ENCODE measurements around the gene ACSL5. TPM values are rescaled to one million over a fixed set of nuclear protein-coding genes. Genes with fewer than 3 reads are reported as not detected.
A peak's percentile ranks its signal among the peaks of the same experiment; 100 is the strongest.
"Not testable (repeated sequence)": the region's sequence is repeated elsewhere in the genome, so short reads cannot be mapped to it uniquely, and the experiment has no call there.

Gene ACSL5
- total RNA-seq, 3 donors from 2014 or later, result 33.4 to 41.2 (median 35.8) TPM

DNA sequence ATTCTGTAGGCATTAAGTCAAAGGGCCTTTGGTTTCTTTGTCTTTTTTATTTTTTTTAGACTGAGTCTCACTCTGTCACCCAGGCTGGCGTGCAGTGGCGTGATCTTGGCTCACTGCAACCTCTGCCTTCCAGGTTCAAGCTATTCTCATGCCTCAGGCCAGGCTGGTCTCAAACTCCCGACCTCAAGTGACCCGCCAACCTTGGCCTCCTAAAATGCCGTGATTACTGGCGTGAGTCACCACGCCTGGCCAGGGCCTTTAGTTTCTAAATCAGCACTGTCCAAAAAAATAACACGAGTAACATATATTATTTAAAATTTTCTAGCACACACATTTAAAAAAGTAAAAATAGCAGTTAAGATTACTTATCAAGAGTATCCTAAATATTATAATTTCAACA is 11.1 kb upstream of the ACSL5 start:
- DNase-seq (no peak), ATAC-seq (no peak)
- no peak overlapping the region for H3K4me3 Mint-ChIP-seq
- no peaks in the 10 kb centered on the region for H3K36me3 Mint-ChIP-seq (ENCODE audit: insufficient read depth)
- H3K4me1 Mint-ChIP-seq (ENCODE audit: low read depth), result no peaks in the 10 kb centered on the region
- H3K9me3 Mint-ChIP-seq, result no peaks in the 10 kb centered on the region
- no peaks in the 10 kb centered on the region for H3K27me3 Mint-ChIP-seq (ENCODE audit: low read depth)

DNA sequence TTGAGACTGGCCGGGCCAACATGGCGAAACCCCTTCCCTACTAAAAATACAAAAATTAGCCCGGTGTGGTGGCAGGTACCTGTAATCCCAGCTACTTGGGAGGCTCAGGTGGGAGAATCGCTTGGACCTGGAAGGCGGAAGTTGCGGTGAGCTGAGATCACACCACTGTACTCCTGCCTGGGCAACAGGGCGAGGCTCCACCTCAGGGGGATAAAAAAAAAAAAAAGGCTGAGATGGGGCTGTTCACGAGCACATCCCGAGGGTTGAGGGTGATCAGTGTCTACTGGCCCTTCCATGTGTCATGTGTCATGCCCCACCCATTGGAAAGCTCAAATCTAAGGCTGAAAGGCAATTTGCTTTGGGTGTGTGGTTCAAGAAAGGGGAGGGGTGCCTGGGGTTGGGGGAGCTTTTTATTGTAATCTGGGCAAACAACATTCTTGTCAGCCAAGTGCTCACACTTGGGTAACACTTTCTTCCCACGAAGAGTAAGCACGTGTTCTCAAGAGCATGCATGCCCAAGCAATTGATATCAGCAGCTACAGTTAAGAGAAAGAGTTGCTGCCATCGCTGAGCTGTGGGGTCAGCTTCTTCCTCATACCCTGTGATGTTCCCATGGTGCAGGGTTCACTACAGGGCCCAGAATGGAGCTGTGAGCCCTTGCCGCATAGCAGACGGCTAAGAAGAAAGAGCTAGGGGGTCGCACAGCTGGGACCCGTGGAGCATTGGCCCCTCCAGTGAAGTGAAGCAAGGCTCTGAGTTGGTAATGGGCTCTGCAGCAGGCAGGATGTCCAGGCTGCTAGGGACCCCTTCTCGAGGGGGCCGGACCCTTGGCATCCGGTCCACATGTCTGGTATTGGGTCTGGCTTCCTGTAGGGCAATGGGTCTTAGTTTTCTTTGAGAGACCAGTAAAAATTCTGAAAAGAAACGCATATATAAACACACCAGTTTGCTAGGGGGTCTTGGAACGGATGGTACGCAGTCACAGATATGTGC is 9.9 kb upstream of the ACSL5 start:
- Mint-ChIP-seq H3K4me3 (no peak overlapping the region), H3K4me1 (ENCODE audit: low read depth) (peaks cover 3% of the 10 kb centered on the region), H3K27me3 (ENCODE audit: low read depth) (no peaks in the 10 kb centered on the region), H3K9me3 (no peaks in the 10 kb centered on the region), H3K36me3 (ENCODE audit: insufficient read depth) (no peaks in the 10 kb centered on the region)
- no peak for DNase-seq
- ATAC-seq, result no peak

DNA sequence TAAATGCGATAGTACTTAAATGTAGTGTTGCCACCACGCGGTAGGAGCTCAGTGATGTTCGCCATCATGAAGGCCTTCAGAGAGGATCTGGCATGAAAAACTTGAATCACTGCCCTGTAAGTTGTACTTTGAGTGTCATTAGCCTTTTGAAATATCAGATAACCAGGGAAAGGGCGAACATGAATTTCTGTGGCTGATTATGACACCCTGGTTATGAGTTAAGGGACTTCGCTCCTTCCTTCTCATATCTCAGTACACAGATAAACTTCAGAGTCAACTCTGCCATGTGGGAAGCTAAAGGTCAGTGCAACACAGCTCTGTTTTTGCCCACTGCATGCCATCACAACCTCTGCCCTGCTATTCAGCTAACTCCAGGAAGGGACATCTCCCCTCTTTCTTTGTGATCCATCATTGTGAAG is 8.9 kb upstream of the ACSL5 start:
- no peak for DNase-seq
- H3K4me3 Mint-ChIP-seq, result no peak overlapping the region
- no peak for ATAC-seq
- no peaks in the 10 kb centered on the region for H3K9me3 Mint-ChIP-seq
- H3K27me3 Mint-ChIP-seq (ENCODE audit: low read depth), result no peaks in the 10 kb centered on the region
- H3K36me3 Mint-ChIP-seq (ENCODE audit: insufficient read depth), result no peaks in the 10 kb centered on the region
- peaks cover 9% of the 10 kb centered on the region for H3K4me1 Mint-ChIP-seq (ENCODE audit: low read depth)

DNA sequence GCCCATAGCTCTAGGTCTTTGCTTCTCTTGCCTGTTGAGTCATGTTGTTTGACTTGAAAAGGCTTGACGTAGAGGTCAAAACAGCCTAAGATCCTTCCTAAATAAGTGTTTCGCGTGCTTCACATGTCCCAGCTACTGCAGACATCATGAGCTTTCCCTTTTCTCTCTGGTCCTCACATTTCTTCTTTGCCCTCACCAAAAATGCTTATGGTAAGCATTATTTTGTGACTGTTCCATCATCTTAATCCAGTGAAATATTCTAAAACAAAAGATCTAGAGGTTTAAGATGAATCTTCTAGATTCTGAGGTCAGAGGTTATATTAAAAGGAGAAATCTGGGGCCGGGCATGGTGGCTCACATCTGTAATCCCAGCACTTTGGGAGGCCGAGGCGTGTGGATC is 8.5 kb upstream of the ACSL5 start:
- ATAC-seq, result no peak
- H3K27me3 Mint-ChIP-seq (ENCODE audit: low read depth), result no peaks in the 10 kb centered on the region
- H3K9me3 Mint-ChIP-seq, result no peaks in the 10 kb centered on the region

DNA sequence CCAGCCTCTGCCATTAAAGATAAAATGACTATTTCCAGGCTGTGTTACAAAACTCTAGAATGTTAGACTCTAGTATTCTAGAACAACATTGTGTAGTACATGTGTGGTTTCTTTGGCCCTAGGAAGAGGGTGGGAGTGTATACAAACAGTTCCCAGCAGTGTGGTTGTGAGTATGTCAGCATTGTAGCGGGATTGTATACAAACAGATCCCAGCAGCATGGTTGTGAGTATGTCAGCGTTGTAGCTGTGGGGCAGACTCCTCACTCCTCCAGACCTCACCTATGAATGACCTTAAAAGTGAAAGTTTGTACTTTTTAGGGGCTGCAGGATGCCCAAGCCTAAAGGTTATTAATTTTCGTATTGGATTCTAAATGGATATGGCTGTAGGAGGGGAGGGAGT is 6.9 kb upstream of the ACSL5 start:
- Mint-ChIP-seq H3K4me3 (no peak overlapping the region), H3K27me3 (ENCODE audit: low read depth) (no peaks in the 10 kb centered on the region), H3K9me3 (no peaks in the 10 kb centered on the region), H3K36me3 (ENCODE audit: insufficient read depth) (no peaks in the 10 kb centered on the region), H3K4me1 (ENCODE audit: low read depth) (peaks cover 12% of the 10 kb centered on the region)
- ATAC-seq (no peak), DNase-seq (no peak)

More for the DNA sequence above, 8.5 kb upstream of the ACSL5 start:
- Mint-ChIP-seq H3K36me3 (ENCODE audit: insufficient read depth) (no peaks in the 10 kb centered on the region), H3K4me1 (ENCODE audit: low read depth) (peaks cover 9% of the 10 kb centered on the region), H3K4me3 (no peak overlapping the region)
- no peak for DNase-seq

DNA sequence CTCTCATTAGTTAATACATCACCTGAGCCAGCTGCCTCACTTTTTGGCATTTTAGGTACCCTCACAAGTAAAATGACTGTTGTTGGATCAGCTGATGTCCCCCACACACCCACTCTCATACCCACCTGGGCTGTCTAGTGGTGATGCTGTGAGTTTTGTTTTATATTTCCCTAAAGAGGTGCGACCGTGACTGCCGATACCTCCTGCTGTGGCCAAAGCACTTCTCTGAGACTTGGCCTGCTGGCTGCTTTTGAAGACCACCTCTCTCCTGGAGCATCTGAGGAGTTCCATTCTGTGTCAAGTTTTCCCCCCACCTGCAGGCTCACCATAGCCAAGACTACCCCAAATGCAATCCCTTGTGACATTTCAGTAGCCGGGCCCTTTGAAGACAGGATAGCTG is 6.4 kb upstream of the ACSL5 start:
- Mint-ChIP-seq H3K4me1 (ENCODE audit: low read depth) (peaks cover 12% of the 10 kb centered on the region), H3K9me3 (no peaks in the 10 kb centered on the region), H3K4me3 (no peak overlapping the region), H3K27me3 (ENCODE audit: low read depth) (no peaks in the 10 kb centered on the region), H3K36me3 (ENCODE audit: insufficient read depth) (no peaks in the 10 kb centered on the region)
- DNase-seq, result no peak
- no peak for ATAC-seq

DNA sequence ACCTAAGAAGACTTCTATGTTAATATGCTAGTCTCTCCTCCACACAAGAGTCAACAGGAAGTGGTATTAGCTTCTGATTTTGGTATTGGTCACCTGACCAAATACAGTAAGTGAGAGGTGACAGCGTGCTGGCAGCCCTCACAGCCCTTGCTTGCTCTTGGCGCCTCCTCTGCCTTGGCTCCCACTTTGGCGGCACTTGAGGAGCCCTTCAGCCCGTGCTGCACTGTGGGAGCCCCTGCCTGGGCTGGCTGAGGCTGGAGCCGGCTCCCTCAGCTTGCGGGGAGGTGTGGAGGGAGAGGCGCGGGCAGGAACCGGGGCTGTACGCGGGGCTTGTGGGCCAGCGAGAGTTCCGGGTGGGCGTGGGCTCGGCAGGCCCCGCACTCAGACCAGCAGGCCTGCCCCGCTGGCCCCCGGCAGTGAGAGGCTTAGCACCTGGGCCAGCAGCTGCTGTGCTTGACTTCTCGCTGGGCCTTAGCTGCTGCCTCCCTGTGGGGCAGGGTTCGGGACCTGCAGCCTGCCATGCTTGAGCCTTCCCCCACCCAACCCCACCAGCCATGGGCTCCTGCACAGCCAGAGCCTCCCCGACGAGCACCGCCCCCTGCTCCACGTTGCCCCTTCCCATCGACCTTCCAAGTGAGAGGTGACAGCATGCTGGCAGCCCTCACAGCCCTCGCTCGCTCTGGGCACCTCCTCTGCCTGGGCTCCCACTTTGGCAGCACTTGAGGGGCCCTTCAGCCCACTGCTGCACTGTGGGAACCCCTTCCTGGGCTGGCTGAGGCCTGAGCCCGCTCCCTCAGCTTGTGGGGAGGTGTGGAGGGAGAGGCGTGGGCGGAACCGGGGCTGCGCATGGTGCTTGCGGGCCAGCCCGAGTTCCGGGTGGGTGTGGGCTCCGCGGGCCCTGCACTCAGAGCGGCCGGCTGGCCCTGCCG is 4.2 kb upstream of the ACSL5 start:
- H3K27me3 Mint-ChIP-seq (ENCODE audit: low read depth), result no peaks in the 10 kb centered on the region
- peaks cover 24% of the 10 kb centered on the region for H3K4me1 Mint-ChIP-seq (ENCODE audit: low read depth)
- no peak for DNase-seq
- no peaks in the 10 kb centered on the region for H3K36me3 Mint-ChIP-seq (ENCODE audit: insufficient read depth)
- no peaks in the 10 kb centered on the region for H3K9me3 Mint-ChIP-seq
- ATAC-seq, result peak in 1 of 2 donors; percentile 48
- no peak overlapping the region for H3K4me3 Mint-ChIP-seq

DNA sequence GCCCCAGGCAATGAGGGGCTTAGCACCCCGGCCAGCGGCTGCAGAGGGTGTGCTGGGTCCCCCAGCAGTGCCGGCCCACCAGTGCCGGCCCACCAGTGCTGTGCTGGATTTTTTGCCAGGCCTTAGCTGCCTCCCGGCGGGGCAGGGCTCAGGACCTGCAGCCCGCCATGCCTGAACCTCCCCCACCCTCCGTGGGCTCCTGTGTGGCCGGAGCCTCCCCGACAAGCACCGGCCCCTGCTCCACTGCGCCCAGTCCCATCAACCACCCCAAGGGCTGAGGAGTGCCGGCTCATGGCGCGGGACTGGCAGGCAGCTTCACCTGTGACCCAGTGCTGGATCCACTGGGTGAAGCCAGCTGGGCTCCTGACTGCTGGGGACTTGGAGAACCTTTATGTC is 3.5 kb upstream of the ACSL5 start:
- H3K4me3 Mint-ChIP-seq, result no peak overlapping the region
- H3K27me3 Mint-ChIP-seq (ENCODE audit: low read depth), result no peaks in the 10 kb centered on the region
- no peaks in the 10 kb centered on the region for H3K36me3 Mint-ChIP-seq (ENCODE audit: insufficient read depth)
- no peak for ATAC-seq
- no peak for DNase-seq
- H3K4me1 Mint-ChIP-seq (ENCODE audit: low read depth), result peaks cover 31% of the 10 kb centered on the region
- no peaks in the 10 kb centered on the region for H3K9me3 Mint-ChIP-seq

DNA sequence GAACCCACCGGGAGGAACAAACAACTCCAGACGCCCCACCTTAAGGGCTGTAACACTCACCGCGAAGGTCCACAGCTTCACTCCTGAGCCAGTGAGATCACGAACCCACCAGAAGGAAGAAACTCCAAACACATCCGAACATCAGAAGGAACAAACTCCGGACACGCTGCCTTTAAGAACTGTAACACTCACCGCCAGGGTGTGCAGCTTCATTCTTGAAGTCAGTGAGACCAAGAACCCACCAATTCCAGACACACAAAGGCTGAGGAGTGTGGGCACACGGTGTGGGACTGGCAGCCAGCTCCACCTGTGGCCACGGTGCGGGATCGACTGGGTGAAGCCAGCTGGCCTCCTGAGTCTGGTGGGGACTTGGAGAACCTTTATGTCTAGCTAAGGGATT is 2.6 kb upstream of the ACSL5 start:
- not testable (repeated sequence) for DNase-seq; H3K9me3 Mint-ChIP-seq; H3K4me3 Mint-ChIP-seq; H3K36me3 Mint-ChIP-seq (ENCODE audit: insufficient read depth); ATAC-seq; H3K27me3 Mint-ChIP-seq (ENCODE audit: low read depth)
- peaks cover 34% of the 10 kb centered on the region for H3K4me1 Mint-ChIP-seq (ENCODE audit: low read depth)

DNA sequence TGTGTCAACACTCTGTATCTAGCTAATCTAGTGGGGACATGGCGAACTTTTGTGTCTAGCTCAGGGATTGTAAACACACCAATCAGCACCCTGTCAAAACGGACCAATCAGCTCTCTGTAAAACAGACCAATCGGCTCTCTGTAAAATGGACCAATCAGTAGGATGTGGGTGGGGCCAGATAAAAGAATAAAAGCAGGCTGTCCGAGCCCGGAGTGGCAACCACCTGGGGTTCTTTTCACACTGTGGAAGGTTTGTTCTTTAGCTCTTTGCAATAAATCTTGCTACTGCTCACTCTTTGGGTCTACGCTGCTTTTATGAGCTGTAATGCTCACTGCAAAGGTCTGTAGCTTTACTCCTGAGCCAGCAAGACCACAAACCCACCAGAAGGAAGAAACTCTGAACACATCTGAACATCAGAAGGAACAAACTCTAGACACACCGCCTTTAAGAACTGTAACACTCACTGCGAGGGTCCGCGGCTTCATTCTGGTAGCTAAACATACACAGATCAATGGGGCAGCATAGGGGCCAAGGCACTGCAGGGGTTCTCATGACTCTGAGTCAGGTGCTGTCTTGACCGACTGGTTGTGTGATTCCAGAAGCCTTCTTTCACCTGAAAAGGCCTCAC is 1.6 kb upstream of the ACSL5 start:
- not testable (repeated sequence) for DNase-seq; H3K27me3 Mint-ChIP-seq (ENCODE audit: low read depth); H3K9me3 Mint-ChIP-seq; H3K4me3 Mint-ChIP-seq; ATAC-seq; H3K36me3 Mint-ChIP-seq (ENCODE audit: insufficient read depth)
- H3K4me1 Mint-ChIP-seq (ENCODE audit: low read depth), result peaks cover 41% of the 10 kb centered on the region

DNA sequence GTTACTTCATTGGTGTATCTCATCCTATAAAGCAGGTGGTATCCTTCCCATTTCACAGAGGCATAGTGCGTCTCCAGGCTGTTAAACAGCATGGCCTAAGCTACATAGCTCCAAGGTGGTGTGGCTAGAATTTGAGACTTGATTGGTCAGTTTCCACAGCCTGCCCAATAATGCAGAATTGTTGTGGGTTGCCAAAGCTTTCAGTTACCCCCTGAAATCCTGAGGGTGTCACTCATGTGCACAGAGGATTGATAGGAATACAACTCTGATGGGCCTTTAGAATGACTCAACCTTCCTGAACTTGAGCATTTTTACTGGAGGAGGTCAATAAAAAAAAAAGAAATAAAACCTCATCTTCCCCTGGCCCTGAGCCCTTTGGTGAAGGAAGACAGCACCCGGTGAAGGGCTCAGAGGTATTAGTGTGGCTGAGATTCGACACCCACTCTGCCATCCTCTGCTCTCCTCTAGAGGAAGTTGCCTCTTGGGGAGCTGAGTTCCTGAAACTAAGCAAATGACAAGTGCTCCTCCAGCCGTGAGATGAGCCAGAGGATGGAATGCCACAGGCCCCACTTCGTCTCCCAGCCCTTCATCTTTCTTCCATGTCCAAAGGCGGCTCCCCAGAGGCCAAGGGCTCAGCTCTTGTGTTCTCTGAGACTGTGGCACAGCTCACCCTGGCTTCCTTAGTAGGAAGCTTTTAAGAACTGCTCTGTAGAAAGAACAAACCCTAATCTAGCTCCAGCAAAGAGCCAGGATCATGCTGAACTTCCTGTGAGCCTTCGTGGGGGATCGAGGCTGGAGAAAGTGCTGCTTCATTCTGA is 1.0 kb downstream of the ACSL5 start:
- ATAC-seq (peak; percentile 41 to 59), DNase-seq (no peak)
- peaks cover 8% of the 10 kb centered on the region for H3K36me3 Mint-ChIP-seq (ENCODE audit: insufficient read depth)

DNA sequence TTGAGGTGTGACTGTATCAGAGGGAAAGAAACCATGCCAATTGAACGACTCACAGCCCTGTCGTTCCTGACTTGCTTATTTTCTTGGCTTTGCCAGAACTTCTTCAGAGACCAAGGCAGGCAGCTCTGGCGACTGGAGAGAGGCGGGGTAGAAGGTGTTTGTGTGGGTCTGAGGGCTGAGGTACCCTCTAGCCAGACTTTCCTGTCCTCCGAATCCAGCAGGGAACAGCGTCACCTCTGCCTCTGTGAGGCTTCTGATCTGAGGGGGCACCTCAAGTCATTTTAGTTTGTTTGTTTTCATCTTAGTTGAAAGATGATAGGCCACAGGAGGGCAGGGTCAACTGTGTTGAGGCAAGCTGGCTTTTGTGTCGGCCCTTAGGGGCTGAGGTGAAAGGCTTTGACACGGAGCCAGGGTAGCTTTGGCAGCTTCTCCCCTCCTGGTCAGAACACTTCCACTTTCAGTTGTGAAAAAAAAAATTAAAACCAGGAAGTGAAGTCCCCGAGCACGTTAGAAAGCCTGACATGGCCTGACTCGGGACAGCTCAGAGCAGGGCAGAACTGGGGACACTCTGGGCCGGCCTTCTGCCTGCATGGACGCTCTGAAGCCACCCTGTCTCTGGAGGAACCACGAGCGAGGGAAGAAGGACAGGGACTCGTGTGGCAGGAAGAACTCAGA is 1.9 kb downstream of the ACSL5 start:
- Mint-ChIP-seq H3K9me3 (no peaks in the 10 kb centered on the region), H3K36me3 (ENCODE audit: insufficient read depth) (peaks cover 15% of the 10 kb centered on the region), H3K27me3 (ENCODE audit: low read depth) (no peaks in the 10 kb centered on the region), H3K4me1 (ENCODE audit: low read depth) (peaks cover 64% of the 10 kb centered on the region), H3K4me3 (peak overlapping the region; percentile 98)
- ATAC-seq (peak; percentile 64 to 69), DNase-seq (peak; percentile 27)

More for the DNA sequence above, 1.0 kb downstream of the ACSL5 start:
- H3K4me3 Mint-ChIP-seq, result peak overlapping the region; percentile 98
- H3K4me1 Mint-ChIP-seq (ENCODE audit: low read depth), result peaks cover 56% of the 10 kb centered on the region
- no peaks in the 10 kb centered on the region for H3K9me3 Mint-ChIP-seq
- no peaks in the 10 kb centered on the region for H3K27me3 Mint-ChIP-seq (ENCODE audit: low read depth)

DNA sequence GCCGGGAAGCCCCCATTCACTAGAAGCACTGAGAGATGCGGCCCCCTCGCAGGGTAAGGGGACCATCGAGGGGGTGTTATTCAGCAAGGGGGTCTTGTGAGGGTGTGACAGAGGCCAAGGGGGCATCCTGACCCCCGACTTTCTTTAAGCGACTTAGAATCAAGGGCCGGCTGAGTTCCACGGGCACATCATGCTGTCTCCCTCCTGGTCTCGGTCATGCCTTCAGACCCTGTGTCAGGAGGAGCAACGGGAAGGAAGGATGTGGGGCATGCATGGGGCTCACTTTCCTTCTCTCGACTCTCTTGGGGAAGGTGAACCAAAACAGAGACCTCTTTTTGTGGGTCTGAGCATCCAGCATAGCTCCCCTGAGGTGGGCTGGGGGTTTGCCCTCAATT is 2.5 kb downstream of the ACSL5 start:
- Mint-ChIP-seq H3K36me3 (ENCODE audit: insufficient read depth) (peaks cover 18% of the 10 kb centered on the region), H3K4me3 (peak overlapping the region; percentile 98), H3K9me3 (no peaks in the 10 kb centered on the region), H3K27me3 (ENCODE audit: low read depth) (no peaks in the 10 kb centered on the region), H3K4me1 (ENCODE audit: low read depth) (peaks cover 66% of the 10 kb centered on the region)
- no peak for DNase-seq
- peak; percentile 19 to 31 for ATAC-seq
